Ishikawa (cell line): ENCODE results near the gene APEX2.

Experiments used
- CEBPB ChIP-seq: IDR thresholded peaks from 2 replicates; pipeline ENCODE4 v1.6.1; 2012
- EGR1 ChIP-seq: IDR thresholded peaks from 2 replicates; pipeline ENCODE4 v1.6.1; 2012
- EP300 ChIP-seq: IDR thresholded peaks from 2 replicates; pipeline ENCODE4 v1.6.1; 2012; ENCODE audit warnings: borderline replicate concordance
- FOXM1 ChIP-seq: IDR thresholded peaks from 2 replicates; pipeline ENCODE4 v1.6.1; 2012; ENCODE audit warnings: low read depth, borderline replicate concordance
- NFIC ChIP-seq: IDR thresholded peaks from 2 replicates; pipeline ENCODE4 v1.6.1; 2012
- RAD21 ChIP-seq: IDR thresholded peaks from 2 replicates; pipeline ENCODE4 v1.6.1; 2012; ENCODE audit warnings: low read depth
- TAF1 ChIP-seq: IDR thresholded peaks from 2 replicates; pipeline ENCODE4 v1.6.1; 2012; ENCODE audit warnings: low read depth, mild to moderate bottlenecking
- TCF12 ChIP-seq: IDR thresholded peaks from 2 replicates; pipeline ENCODE4 v1.6.1; 2012; ENCODE audit warnings: low read depth
- YY1 ChIP-seq: IDR thresholded peaks from 2 replicates; pipeline ENCODE4 v1.6.1; 2012; ENCODE audit warnings: low read depth
- ZBTB7A ChIP-seq: IDR thresholded peaks from 2 replicates; pipeline ENCODE4 v1.6.1; 2012; ENCODE audit warnings: low read depth
- TF ChIP-seq, protein P1 (sequence below): IDR thresholded peaks from 2 replicates; pipeline ENCODE4 v1.6.1; 2012
- TF ChIP-seq, protein P2 (sequence below): IDR thresholded peaks from 2 replicates; pipeline ENCODE4 v1.6.1; 2012; ENCODE audit warnings: low read depth, mild to moderate bottlenecking
- TF ChIP-seq, protein P3 (sequence below): IDR thresholded peaks from 2 replicates; pipeline ENCODE4 v1.6.1; 2012

DNA sequence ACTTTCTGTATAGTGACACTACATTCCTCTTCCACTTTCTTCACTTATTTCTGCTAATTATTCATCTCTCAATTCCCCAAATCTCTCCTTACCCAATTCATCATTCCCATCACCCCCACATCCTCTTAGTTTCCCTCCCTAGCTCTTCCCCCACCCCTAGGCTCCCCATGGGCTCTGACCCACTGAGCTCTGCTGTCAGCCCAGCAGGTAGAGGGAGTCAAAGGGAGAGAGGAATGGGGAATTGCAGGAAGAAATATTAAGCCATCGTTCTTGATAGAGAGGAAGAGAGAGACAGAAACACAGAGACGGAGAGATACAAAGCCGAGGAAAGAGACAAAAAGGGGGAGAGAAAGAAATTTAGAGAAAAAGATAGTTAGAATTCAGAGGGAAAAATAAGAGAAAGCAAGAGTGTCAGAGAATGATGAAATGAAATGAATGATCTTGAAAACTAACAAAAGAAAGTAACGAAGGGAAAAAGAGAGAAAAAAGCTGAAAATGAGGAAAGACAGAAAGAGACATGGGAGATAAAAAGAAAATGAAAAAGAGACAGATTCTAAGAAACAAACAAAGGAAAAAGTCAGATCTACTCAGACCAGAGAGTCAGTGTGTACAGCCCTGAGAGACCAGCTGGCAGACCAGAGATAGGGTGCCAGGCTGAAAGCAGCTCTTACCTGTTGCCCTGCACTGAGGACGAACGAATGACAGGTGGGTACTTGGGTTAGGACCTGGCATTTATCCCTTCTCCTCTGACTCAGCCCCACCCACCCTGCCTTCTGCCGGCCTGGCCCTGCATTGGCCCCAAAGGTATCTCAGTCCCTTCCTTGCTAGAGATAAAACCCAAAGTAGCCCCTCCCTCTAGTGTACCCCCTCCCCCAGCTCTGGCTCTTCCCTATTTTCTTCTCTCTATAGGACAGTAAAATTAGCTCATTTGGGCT, 30.4 kb downstream of the APEX2 start, which contains the start of gene ALAS2:
- TF ChIP-seq EP300: no peak
- TF ChIP-seq, protein P1, sequence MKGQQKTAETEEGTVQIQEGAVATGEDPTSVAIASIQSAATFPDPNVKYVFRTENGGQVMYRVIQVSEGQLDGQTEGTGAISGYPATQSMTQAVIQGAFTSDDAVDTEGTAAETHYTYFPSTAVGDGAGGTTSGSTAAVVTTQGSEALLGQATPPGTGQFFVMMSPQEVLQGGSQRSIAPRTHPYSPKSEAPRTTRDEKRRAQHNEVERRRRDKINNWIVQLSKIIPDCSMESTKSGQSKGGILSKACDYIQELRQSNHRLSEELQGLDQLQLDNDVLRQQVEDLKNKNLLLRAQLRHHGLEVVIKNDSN: no peak
- no peak for TF ChIP-seq CEBPB
- no peak for TF ChIP-seq RAD21
- no peak for TF ChIP-seq TAF1
- no peak for TF ChIP-seq YY1
- TF ChIP-seq, protein P2, sequence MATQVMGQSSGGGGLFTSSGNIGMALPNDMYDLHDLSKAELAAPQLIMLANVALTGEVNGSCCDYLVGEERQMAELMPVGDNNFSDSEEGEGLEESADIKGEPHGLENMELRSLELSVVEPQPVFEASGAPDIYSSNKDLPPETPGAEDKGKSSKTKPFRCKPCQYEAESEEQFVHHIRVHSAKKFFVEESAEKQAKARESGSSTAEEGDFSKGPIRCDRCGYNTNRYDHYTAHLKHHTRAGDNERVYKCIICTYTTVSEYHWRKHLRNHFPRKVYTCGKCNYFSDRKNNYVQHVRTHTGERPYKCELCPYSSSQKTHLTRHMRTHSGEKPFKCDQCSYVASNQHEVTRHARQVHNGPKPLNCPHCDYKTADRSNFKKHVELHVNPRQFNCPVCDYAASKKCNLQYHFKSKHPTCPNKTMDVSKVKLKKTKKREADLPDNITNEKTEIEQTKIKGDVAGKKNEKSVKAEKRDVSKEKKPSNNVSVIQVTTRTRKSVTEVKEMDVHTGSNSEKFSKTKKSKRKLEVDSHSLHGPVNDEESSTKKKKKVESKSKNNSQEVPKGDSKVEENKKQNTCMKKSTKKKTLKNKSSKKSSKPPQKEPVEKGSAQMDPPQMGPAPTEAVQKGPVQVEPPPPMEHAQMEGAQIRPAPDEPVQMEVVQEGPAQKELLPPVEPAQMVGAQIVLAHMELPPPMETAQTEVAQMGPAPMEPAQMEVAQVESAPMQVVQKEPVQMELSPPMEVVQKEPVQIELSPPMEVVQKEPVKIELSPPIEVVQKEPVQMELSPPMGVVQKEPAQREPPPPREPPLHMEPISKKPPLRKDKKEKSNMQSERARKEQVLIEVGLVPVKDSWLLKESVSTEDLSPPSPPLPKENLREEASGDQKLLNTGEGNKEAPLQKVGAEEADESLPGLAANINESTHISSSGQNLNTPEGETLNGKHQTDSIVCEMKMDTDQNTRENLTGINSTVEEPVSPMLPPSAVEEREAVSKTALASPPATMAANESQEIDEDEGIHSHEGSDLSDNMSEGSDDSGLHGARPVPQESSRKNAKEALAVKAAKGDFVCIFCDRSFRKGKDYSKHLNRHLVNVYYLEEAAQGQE: no peak
- no peak for TF ChIP-seq EGR1
- TF ChIP-seq, protein P3, sequence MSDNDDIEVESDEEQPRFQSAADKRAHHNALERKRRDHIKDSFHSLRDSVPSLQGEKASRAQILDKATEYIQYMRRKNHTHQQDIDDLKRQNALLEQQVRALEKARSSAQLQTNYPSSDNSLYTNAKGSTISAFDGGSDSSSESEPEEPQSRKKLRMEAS: no peak
- no peak for TF ChIP-seq FOXM1
- no peak for TF ChIP-seq NFIC
- TF ChIP-seq TCF12: no peak
- no peak for TF ChIP-seq ZBTB7A
